GM23338 (cell line): ENCODE measurements around the gene RAD23B.

Experiments used
- CREB1 ChIP-seq: fragments of 250-450 bp; sonication (Bioruptor Pico); IDR thresholded peaks from 2 replicates; pipeline ENCODE4 v1.5.0; 2020; ENCODE audit warnings: low read depth, mild to moderate bottlenecking, moderate library complexity
- EZH2 ChIP-seq: fragments of 200-600 bp; sonication (generic); IDR thresholded peaks from one replicate; pipeline ENCODE4 v1.8.0; 2017; ENCODE audit warnings: antibody characterized with exemption, mild to moderate bottlenecking, low read depth; ENCODE audit not compliant: unreplicated experiment
- EZH2phosphoT487 ChIP-seq: fragments of 200-600 bp; sonication (generic); IDR thresholded peaks from one replicate; pipeline ENCODE4 v1.8.1; 2018; ENCODE audit warnings: antibody characterized with exemption; ENCODE audit not compliant: unreplicated experiment
- JUNB ChIP-seq: IDR thresholded peaks from one replicate; pipeline ENCODE4 v1.6.1; 2016; ENCODE audit warnings: antibody characterized with exemption; ENCODE audit not compliant: unreplicated experiment
- NANOG ChIP-seq: IDR thresholded peaks from 2 replicates; pipeline ENCODE4 v1.6.1; 2016; ENCODE audit warnings: antibody characterized with exemption, borderline replicate concordance
- POLR2AphosphoS5 ChIP-seq: IDR thresholded peaks from 2 replicates; pipeline ENCODE4 v1.6.1; 2016; ENCODE audit warnings: antibody characterized with exemption, low read depth
- ZNF114 ChIP-seq: fragments of 250-450 bp; sonication (Bioruptor Pico); IDR thresholded peaks from 2 replicates; pipeline ENCODE4 v1.5.0; 2020; ENCODE audit warnings: mild to moderate bottlenecking, moderate library complexity
- TF ChIP-seq, protein P1 (sequence below), 2 experiments: fragments of 200-600 bp in 1 of 2; sonication (generic) in 1 of 2; conservative IDR thresholded peaks; 2 replicates each; pipeline versions ENCODE4 v1.5.1 to v1.6.1; 2016 to 2017; ENCODE audit warnings: antibody characterized with exemption in 2 of 2, low read depth in 2 of 2, mild to moderate bottlenecking in 2 of 2, moderate library complexity in 1 of 2
- TF ChIP-seq, protein P2 (sequence below): IDR thresholded peaks from one replicate; pipeline ENCODE4 v1.6.1; 2018; ENCODE audit warnings: antibody characterized with exemption; ENCODE audit not compliant: unreplicated experiment
- TF ChIP-seq, protein P3 (sequence below): IDR thresholded peaks from 2 replicates; pipeline ENCODE4 v1.6.1; 2016; ENCODE audit warnings: antibody characterized with exemption

DNA sequence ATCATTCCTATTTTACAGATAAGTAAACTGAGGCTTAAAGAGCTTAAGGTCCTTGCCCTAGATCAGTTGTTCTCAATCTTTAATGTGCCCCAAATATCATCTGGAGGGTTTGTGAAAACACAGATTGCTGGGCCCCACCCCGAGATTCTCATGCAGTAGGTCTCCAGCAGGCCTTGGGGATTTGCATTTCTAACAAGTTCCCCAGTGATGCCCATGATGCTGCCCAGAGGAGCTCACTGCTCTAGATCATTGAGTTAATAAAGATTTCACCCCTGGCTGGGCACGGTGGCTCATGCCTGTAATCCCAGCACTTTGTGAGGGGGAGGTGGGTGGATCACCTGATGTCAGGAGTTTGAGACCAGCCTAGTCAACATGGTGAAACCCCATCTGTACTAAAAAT, 42.8 kb upstream of the RAD23B start:
- TF ChIP-seq, protein P1, sequence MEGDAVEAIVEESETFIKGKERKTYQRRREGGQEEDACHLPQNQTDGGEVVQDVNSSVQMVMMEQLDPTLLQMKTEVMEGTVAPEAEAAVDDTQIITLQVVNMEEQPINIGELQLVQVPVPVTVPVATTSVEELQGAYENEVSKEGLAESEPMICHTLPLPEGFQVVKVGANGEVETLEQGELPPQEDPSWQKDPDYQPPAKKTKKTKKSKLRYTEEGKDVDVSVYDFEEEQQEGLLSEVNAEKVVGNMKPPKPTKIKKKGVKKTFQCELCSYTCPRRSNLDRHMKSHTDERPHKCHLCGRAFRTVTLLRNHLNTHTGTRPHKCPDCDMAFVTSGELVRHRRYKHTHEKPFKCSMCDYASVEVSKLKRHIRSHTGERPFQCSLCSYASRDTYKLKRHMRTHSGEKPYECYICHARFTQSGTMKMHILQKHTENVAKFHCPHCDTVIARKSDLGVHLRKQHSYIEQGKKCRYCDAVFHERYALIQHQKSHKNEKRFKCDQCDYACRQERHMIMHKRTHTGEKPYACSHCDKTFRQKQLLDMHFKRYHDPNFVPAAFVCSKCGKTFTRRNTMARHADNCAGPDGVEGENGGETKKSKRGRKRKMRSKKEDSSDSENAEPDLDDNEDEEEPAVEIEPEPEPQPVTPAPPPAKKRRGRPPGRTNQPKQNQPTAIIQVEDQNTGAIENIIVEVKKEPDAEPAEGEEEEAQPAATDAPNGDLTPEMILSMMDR (conservative IDR thresholded peaks at IDR 0.05; ENCODE audit: low read depth in 2 of 2): no peak
- no peak for TF ChIP-seq EZH2
- TF ChIP-seq POLR2AphosphoS5: no peak
- TF ChIP-seq JUNB: no peak
- no peak for TF ChIP-seq EZH2phosphoT487
- TF ChIP-seq CREB1 (CRISPR knock-in tag): no peak
- TF ChIP-seq, protein P2, sequence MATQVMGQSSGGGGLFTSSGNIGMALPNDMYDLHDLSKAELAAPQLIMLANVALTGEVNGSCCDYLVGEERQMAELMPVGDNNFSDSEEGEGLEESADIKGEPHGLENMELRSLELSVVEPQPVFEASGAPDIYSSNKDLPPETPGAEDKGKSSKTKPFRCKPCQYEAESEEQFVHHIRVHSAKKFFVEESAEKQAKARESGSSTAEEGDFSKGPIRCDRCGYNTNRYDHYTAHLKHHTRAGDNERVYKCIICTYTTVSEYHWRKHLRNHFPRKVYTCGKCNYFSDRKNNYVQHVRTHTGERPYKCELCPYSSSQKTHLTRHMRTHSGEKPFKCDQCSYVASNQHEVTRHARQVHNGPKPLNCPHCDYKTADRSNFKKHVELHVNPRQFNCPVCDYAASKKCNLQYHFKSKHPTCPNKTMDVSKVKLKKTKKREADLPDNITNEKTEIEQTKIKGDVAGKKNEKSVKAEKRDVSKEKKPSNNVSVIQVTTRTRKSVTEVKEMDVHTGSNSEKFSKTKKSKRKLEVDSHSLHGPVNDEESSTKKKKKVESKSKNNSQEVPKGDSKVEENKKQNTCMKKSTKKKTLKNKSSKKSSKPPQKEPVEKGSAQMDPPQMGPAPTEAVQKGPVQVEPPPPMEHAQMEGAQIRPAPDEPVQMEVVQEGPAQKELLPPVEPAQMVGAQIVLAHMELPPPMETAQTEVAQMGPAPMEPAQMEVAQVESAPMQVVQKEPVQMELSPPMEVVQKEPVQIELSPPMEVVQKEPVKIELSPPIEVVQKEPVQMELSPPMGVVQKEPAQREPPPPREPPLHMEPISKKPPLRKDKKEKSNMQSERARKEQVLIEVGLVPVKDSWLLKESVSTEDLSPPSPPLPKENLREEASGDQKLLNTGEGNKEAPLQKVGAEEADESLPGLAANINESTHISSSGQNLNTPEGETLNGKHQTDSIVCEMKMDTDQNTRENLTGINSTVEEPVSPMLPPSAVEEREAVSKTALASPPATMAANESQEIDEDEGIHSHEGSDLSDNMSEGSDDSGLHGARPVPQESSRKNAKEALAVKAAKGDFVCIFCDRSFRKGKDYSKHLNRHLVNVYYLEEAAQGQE: no peak
- no peak for TF ChIP-seq ZNF114 (CRISPR knock-in tag)
- TF ChIP-seq, protein P3, sequence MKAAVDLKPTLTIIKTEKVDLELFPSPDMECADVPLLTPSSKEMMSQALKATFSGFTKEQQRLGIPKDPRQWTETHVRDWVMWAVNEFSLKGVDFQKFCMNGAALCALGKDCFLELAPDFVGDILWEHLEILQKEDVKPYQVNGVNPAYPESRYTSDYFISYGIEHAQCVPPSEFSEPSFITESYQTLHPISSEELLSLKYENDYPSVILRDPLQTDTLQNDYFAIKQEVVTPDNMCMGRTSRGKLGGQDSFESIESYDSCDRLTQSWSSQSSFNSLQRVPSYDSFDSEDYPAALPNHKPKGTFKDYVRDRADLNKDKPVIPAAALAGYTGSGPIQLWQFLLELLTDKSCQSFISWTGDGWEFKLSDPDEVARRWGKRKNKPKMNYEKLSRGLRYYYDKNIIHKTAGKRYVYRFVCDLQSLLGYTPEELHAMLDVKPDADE: no peak
- TF ChIP-seq NANOG: no peak
